ENCODE results near the gene SRPRA. TPM values are rescaled to one million over a fixed set of nuclear protein-coding genes. Genes with fewer than 3 reads are reported as not detected.
"Not testable (repeated sequence)": the region's sequence is repeated elsewhere in the genome, so short reads cannot be mapped to it uniquely, and the experiment has no call there.

Gene SRPRA
- total and polyA plus RNA-seq, 12 donors = 61.5 to 194 (median 107) TPM

- WGBS, 4 donors = 93 to 97% (median 95%) methylated on average over 6 of the region's 6 CpGs
- H3K27me3 ChIP-seq = no peaks in the 10 kb centered on the region
- no peak for DNase-seq
- TF ChIP-seq, protein P1, sequence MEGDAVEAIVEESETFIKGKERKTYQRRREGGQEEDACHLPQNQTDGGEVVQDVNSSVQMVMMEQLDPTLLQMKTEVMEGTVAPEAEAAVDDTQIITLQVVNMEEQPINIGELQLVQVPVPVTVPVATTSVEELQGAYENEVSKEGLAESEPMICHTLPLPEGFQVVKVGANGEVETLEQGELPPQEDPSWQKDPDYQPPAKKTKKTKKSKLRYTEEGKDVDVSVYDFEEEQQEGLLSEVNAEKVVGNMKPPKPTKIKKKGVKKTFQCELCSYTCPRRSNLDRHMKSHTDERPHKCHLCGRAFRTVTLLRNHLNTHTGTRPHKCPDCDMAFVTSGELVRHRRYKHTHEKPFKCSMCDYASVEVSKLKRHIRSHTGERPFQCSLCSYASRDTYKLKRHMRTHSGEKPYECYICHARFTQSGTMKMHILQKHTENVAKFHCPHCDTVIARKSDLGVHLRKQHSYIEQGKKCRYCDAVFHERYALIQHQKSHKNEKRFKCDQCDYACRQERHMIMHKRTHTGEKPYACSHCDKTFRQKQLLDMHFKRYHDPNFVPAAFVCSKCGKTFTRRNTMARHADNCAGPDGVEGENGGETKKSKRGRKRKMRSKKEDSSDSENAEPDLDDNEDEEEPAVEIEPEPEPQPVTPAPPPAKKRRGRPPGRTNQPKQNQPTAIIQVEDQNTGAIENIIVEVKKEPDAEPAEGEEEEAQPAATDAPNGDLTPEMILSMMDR (IDR thresholded peaks at IDR 0.05) = no peak
- TF ChIP-seq POLR2A (IDR thresholded peaks at IDR 0.05) = no peak
- no peaks in the 10 kb centered on the region for H3K9me3 ChIP-seq (replicated peaks in 1 of 3)
- intact Hi-C loops (cut with DNase I) = loop anchor here in 1 of 2 donors (10.0 kb wide), 1 partner anchor 47 kb away; the partner anchor contains the start of genes FAM118B and RPUSD4
- H3K4me3 ChIP-seq = no peak overlapping the region
- no peak overlapping the region for H3K27ac ChIP-seq
- H3K36me3 ChIP-seq (replicated peaks in 1 of 2) = peaks cover 0 to 57% of the 10 kb centered on the region in 2 donors
- peaks cover 0 to 3% of the 10 kb centered on the region in 2 donors for H3K4me1 ChIP-seq (replicated peaks in 1 of 2)
These were observed 6.5 kb downstream of the SRPRA start for GRCh38 chr11:126262216-126262615.

DNA sequence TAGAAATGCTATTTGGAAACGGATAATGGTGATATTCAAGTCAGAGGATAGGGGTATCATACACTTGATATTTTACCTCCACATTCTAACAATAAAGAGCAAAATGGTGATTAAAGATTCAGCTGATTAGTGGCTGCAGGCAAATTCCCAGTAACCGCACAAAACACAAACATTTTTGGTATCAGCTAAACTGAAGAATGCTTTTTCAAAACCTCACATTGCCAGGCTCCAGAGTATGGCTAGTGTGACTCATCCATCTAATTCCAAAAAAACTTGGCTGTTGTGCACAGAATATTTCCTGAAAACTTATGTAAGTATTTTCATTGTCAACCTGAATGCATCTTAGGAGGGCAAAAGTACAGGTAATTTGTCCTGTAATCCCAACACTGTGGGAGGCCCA, 10.9 kb downstream of the SRPRA start:
- Histone ChIP-seq H3K4me3 (no peak overlapping the region), H3K27ac (no peak overlapping the region), H3K27me3 (no peaks in the 10 kb centered on the region), H3K36me3 (replicated peaks in 1 of 2) (peaks cover 0 to 16% of the 10 kb centered on the region in 2 donors), H3K4me1 (replicated peaks in 1 of 2) (no peaks in the 10 kb centered on the region), H3K9me3 (replicated peaks in 1 of 3) (no peaks in the 10 kb centered on the region)
- WGBS, 4 donors = 80 to 83% (median 82%) methylated on average over 2 of the region's 2 CpGs
- no peak for TF ChIP-seq POLR2A (IDR thresholded peaks at IDR 0.05)
- TF ChIP-seq, protein P1 (IDR thresholded peaks at IDR 0.05) = no peak
- intact Hi-C loops (cut with DNase I) = no loop called here
- no peak for DNase-seq

DNA sequence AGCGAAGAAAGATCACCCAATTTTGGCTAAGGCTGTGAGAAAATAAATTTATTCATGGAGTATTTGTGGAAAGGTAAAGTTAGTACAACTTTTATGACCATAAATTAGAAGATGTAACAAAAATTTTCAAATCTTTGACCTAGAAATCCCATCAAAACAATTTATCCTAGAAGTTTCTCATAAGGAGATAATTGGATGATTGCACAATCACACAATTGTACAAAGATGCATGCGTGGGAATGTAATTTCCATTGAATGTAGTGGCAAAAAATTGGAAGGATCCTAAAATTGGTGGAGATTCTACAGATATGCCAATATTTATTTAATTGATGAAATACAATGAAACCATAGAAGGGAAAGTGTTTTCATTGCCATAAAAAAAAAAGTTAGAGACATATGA, 11.6 kb downstream of the SRPRA start:
- no peaks in the 10 kb centered on the region for H3K9me3 ChIP-seq (replicated peaks in 1 of 3)
- intact Hi-C loops (cut with DNase I) = no loop called here
- WGBS, 4 donors = 86 to 98% (median 94%) methylated on average over 2 of the region's 2 CpGs
- no peak overlapping the region for H3K4me3 ChIP-seq
- no peak for DNase-seq
- H3K4me1 ChIP-seq (replicated peaks in 1 of 2) = no peaks in the 10 kb centered on the region
- H3K27ac ChIP-seq = no peak overlapping the region
- peaks cover 0 to 9% of the 10 kb centered on the region in 2 donors for H3K36me3 ChIP-seq (replicated peaks in 1 of 2)
- H3K27me3 ChIP-seq = no peaks in the 10 kb centered on the region
- TF ChIP-seq, protein P1 (IDR thresholded peaks at IDR 0.05) = no peak
- no peak for TF ChIP-seq POLR2A (IDR thresholded peaks at IDR 0.05)

DNA sequence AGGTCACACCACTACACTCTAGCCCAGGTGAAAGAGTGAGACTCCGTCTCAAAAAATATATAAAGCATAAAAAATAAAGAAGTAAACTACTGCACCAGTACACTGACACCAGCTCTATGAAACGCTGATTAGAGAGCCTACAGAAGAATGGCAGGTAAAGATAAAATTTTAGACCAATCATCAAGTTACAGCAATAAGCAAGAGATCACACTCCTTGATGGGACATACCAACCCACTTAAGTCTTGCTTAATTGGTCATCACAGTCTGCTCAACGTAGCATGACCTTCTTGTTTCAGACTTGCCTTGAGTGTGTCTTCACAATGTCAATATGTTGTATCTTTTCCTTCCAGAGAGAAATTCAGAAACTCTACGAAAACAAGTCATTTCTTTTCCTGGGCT, 12.5 kb downstream of the SRPRA start:
- no peak for DNase-seq
- TF ChIP-seq, protein P1 (IDR thresholded peaks at IDR 0.05) = no peak
- TF ChIP-seq POLR2A (IDR thresholded peaks at IDR 0.05) = no peak
- Histone ChIP-seq H3K4me3 (no peak overlapping the region), H3K36me3 (replicated peaks in 1 of 2) (peaks cover 0 to 3% of the 10 kb centered on the region in 2 donors), H3K27me3 (no peaks in the 10 kb centered on the region), H3K4me1 (replicated peaks in 1 of 2) (no peaks in the 10 kb centered on the region), H3K27ac (no peak overlapping the region), H3K9me3 (replicated peaks in 1 of 3) (no peaks in the 10 kb centered on the region)
- intact Hi-C loops (cut with DNase I) = no loop called here
- 91 to 94% (median 93%) methylated on average over 4 of the region's 4 CpGs for WGBS, 4 donors

DNA sequence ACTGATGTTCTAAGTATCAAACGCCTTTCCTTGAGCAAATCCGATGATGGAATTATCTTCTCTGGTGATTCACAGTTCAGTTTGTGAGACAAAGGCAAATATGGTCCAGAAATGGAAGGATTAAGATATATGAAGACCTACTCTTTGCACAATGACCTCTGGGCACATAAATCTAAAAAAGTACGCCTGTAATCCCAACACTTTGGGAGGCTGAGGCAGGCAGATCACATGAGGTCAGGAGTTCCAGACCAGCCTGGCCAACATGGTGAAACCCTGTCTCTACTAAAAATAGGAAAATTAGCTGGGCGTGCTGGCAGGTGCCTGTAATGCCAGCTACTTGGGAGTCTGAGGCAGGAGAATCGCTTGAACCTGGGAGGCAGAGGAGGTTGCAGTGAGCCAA, 13.2 kb downstream of the SRPRA start:
- H3K27me3 ChIP-seq; intact Hi-C loops (cut with DNase I); H3K36me3 ChIP-seq (replicated peaks in 1 of 2); DNase-seq; H3K4me1 ChIP-seq (replicated peaks in 1 of 2); H3K4me3 ChIP-seq; H3K27ac ChIP-seq; H3K9me3 ChIP-seq (replicated peaks in 1 of 3): not testable (repeated sequence)
- WGBS, 4 donors = 91 to 95% (median 93%) methylated on average over 5 of the region's 5 CpGs

Measured in adrenal gland (tissue), 12 donors.